ENCODE results near the gene LDHAL6B.

The LDHAL6B gene

DNA sequence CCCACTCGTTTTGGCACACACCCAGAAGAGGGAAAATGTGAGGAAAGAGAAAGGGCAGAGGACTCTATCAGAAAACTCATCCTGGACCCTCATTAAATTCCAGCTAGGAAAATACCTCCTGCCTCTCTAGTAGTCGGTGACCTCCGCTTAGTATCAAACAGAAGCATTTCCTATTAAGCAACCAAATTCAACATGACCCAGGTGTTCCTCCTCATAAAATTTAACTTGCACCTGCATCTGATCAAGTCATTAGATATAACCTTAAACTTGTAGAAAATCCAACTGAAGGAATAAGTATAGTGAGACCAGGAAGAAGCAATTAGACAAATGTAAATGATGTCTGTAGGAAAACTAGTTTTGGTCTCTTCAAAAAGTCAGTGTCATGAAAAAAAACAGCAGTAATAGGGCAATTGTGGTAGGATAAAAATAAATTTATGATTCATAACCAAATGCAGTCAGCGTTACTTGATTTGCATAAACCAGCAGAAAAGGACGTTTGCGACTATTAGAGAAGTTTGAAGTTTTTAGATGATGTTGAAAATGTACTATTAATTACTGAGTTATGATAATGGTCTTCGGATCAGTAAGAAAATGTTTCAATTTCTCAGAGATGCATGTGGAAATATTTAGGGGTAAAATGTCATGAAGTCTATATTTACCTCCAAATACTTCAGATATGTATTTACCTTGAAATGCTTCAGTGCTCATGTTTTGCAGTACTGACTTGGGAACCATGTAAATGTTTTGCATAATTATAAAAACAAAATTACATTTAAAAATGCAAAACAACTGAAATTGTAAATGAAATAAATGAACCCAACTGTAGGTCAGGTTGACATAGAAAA is 44.6 kb downstream of the LDHAL6B start:
- no peak for TF ChIP-seq JUND (IDR thresholded peaks at IDR 0.05; ENCODE audit: low read depth)
- no peak for DNase-seq (ENCODE audit: low read depth in 1 of 2, low spot score in 1 of 2)
- in situ Hi-C loops (cut with HindIII; ENCODE audit: low pct_unique_long_range_greater_than_20kb, low sequenced_read_pairs), result no loop called here

GRCh38 chr15:59252137-59252536 is 45.5 kb downstream of the LDHAL6B start:
- no peak for DNase-seq (ENCODE audit: low read depth in 1 of 2, low spot score in 1 of 2)
- TF ChIP-seq JUND (IDR thresholded peaks at IDR 0.05; ENCODE audit: low read depth), result no peak
- in situ Hi-C loops (cut with HindIII; ENCODE audit: low pct_unique_long_range_greater_than_20kb, low sequenced_read_pairs), result no loop called here

GRCh38 chr15:59255680-59256336 is 49.2 kb downstream of the LDHAL6B start:
- DNase-seq (ENCODE audit: low read depth in 1 of 2, low spot score in 1 of 2), result no peak
- in situ Hi-C loops (cut with HindIII; ENCODE audit: low pct_unique_long_range_greater_than_20kb, low sequenced_read_pairs), result no loop called here
- no peak for TF ChIP-seq JUND (IDR thresholded peaks at IDR 0.05; ENCODE audit: low read depth)

- DNase-seq (ENCODE audit: low read depth in 1 of 2, low spot score in 1 of 2), result no peak
- in situ Hi-C loops (cut with HindIII; ENCODE audit: low pct_unique_long_range_greater_than_20kb, low sequenced_read_pairs), result no loop called here
- TF ChIP-seq JUND (IDR thresholded peaks at IDR 0.05; ENCODE audit: low read depth), result no peak
These were observed 49.8 kb downstream of the LDHAL6B start for GRCh38 chr15:59256482-59256881.

- TF ChIP-seq JUND (IDR thresholded peaks at IDR 0.05; ENCODE audit: low read depth), result no peak
- in situ Hi-C loops (cut with HindIII; ENCODE audit: low pct_unique_long_range_greater_than_20kb, low sequenced_read_pairs), result no loop called here
- DNase-seq (ENCODE audit: low read depth in 1 of 2, low spot score in 1 of 2), result no peak
These were observed 50.5 kb downstream of the LDHAL6B start for GRCh38 chr15:59257140-59257539.
